ENCODE measurements around the gene FYCO1.

DNA sequence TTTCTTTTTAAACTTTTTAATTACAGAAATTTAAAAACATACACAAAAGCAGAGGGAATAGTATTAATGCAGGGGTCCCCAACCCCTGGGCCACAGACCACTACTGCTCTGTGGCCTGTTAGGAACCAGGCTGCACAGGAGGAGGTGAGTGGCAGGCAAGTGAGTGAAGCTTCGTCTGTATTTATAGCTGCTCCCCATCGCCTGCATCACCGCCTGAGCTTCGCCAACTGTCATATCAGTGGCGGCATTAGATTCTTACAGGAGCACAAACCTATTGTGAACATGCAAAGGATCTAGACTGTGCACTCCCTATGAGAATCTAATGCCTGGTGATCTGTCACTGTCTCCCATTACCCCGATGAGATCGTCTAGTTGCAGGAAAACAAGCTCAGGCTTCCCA, 86.9 kb downstream of the FYCO1 start:
- TF ChIP-seq CTCF (IDR thresholded peaks at IDR 0.05; ENCODE audit: insufficient read depth, low read length) (no peak), GABPA (IDR thresholded peaks at IDR 0.05; ENCODE audit: low read depth) (no peak), POLR2AphosphoS5 (IDR thresholded peaks at IDR 0.05; ENCODE audit: low read depth) (no peak), SPI1 (IDR thresholded peaks at IDR 0.05; ENCODE audit: borderline replicate concordance, low read depth) (no peak)

Measured in HL-60 (cell line).